Lower lobe of right lung (tissue), 2 donors: Measurements from ENCODE around the gene FRZB. TPM values are rescaled to one million over a fixed set of nuclear protein-coding genes. Genes with fewer than 3 reads are reported as not detected.
"Not testable (repeated sequence)": the region's sequence is repeated elsewhere in the genome, so short reads cannot be mapped to it uniquely, and the experiment has no call there.

Experiments used
- ATAC-seq, 2 donors: fragments of 200-7000 bp; cut with Tn5 transposase; one replicate each; pipeline ENCODE4 v1.9.1; 2020 to 2022; ENCODE audit warnings: mild to moderate bottlenecking in 2 of 2, moderate library complexity in 2 of 2
- DNase-seq: peaks from one replicate; pipeline ENCODE4 v3.0.0-alpha.2; 2020
- H3K27ac ChIP-seq: fragments of 200-600 bp; one replicate; pipeline ENCODE4 v1.8.0; 2022
- H3K27me3 ChIP-seq: fragments of 200-600 bp; one replicate; pipeline ENCODE4 v1.8.0; 2022; ENCODE audit warnings: low read depth
- H3K36me3 ChIP-seq: fragments of 200-600 bp; one replicate; pipeline ENCODE4 v1.8.0; 2022; ENCODE audit warnings: mild to moderate bottlenecking
- H3K4me1 ChIP-seq: fragments of 200-600 bp; one replicate; pipeline ENCODE4 v1.8.0; 2022
- H3K4me3 ChIP-seq: fragments of 200-600 bp; one replicate; pipeline ENCODE4 v1.8.0; 2022; ENCODE audit warnings: mild to moderate bottlenecking
- H3K9me3 ChIP-seq: fragments of 200-600 bp; one replicate; pipeline ENCODE4 v1.8.0; 2022
- CTCF ChIP-seq: fragments of 200-600 bp; IDR thresholded peaks from one replicate; pipeline ENCODE4 v1.8.0; 2022; ENCODE audit warnings: antibody characterized with exemption, mild to moderate bottlenecking
- intact Hi-C: fragments of 100-400 bp; cut with DNase I; formaldehyde crosslinking; loops from one replicate; pipeline ENCODE4 v1.11.0; 2022
- total RNA-seq: library from RNA; stranded (reverse); fragmentation: NEBNext Ultra II Directional; extraction: Animal tissue kit (Norgen Biotek cat#: 25700); gene quantifications from one replicate; pipeline ENCODE4 v1.2.1, GENCODE V29; 2021
- donor health status: DM: no; HTN: yes; CAD: no; lungs with severe emphysema.

FRZB gene
- total RNA-seq, 1 donor from 2014 or later, result 2.9 TPM

GRCh38 chr2:182890305-182890704, 23.9 kb upstream of the FRZB start:
- Histone ChIP-seq H3K4me1 (no peaks in the 10 kb centered on the region), H3K27ac (no peak overlapping the region), H3K27me3 (no peaks in the 10 kb centered on the region), H3K9me3 (no peaks in the 10 kb centered on the region), H3K4me3 (no peak overlapping the region), H3K36me3 (no peaks in the 10 kb centered on the region)
- ATAC-seq (no peak), DNase-seq (no peak)
- TF ChIP-seq CTCF, result no peak
- intact Hi-C loops, result no loop called here

GRCh38 chr2:182887753-182888415, 21.4 kb upstream of the FRZB start:
- Histone ChIP-seq H3K4me1 (no peaks in the 10 kb centered on the region), H3K36me3 (no peaks in the 10 kb centered on the region), H3K9me3 (no peaks in the 10 kb centered on the region), H3K27me3 (no peaks in the 10 kb centered on the region), H3K4me3 (no peak overlapping the region), H3K27ac (no peak overlapping the region)
- ATAC-seq, result no peak
- intact Hi-C loops, result no loop called here
- TF ChIP-seq CTCF, result no peak
- no peak for DNase-seq

- no peak for DNase-seq
- H3K4me1 ChIP-seq, result no peaks in the 10 kb centered on the region
- TF ChIP-seq CTCF, result no peak
These were observed 20.7 kb upstream of the FRZB start for GRCh38 chr2:182887093-182887492.

GRCh38 chr2:182885771-182886170, 19.3 kb upstream of the FRZB start:
- intact Hi-C loops, result no loop called here
- TF ChIP-seq CTCF, result no peak
- H3K9me3 ChIP-seq, result no peaks in the 10 kb centered on the region
- H3K4me1 ChIP-seq, result no peaks in the 10 kb centered on the region
- no peaks in the 10 kb centered on the region for H3K27me3 ChIP-seq
- H3K4me3 ChIP-seq, result no peak overlapping the region
- H3K36me3 ChIP-seq, result no peaks in the 10 kb centered on the region
- DNase-seq, result no peak
- H3K27ac ChIP-seq, result no peak overlapping the region
- ATAC-seq, result no peak

More at GRCh38 chr2:182887093-182887492, 20.7 kb upstream of the FRZB start:
- intact Hi-C loops, result no loop called here
- no peak overlapping the region for H3K27ac ChIP-seq
- no peak for ATAC-seq
- no peaks in the 10 kb centered on the region for H3K9me3 ChIP-seq
- H3K4me3 ChIP-seq, result no peak overlapping the region
- H3K27me3 ChIP-seq, result no peaks in the 10 kb centered on the region
- no peaks in the 10 kb centered on the region for H3K36me3 ChIP-seq

GRCh38 chr2:182883451-182883850, 17.0 kb upstream of the FRZB start:
- Histone ChIP-seq H3K4me1 (no peaks in the 10 kb centered on the region), H3K27me3 (no peaks in the 10 kb centered on the region), H3K36me3 (no peaks in the 10 kb centered on the region), H3K27ac (no peak overlapping the region), H3K4me3 (no peak overlapping the region), H3K9me3 (peaks cover 5% of the 10 kb centered on the region)
- ATAC-seq (no peak), DNase-seq (no peak)
- intact Hi-C loops, result no loop called here
- no peak for TF ChIP-seq CTCF

GRCh38 chr2:182880100-182880499, 13.7 kb upstream of the FRZB start:
- H3K4me3 ChIP-seq, H3K4me1 ChIP-seq, H3K27me3 ChIP-seq, ATAC-seq, H3K36me3 ChIP-seq, intact Hi-C loops, H3K27ac ChIP-seq, H3K9me3 ChIP-seq, DNase-seq: not testable (repeated sequence)

- H3K27ac ChIP-seq, H3K27me3 ChIP-seq, DNase-seq, H3K4me1 ChIP-seq, ATAC-seq, H3K9me3 ChIP-seq, H3K36me3 ChIP-seq, H3K4me3 ChIP-seq, intact Hi-C loops: not testable (repeated sequence)
These were observed 10.2 kb upstream of the FRZB start for GRCh38 chr2:182876653-182877052.
